Heart left ventricle (tissue), 16 donors: ENCODE measurements around the gene PTGR2. TPM values are rescaled to one million over a fixed set of nuclear protein-coding genes. Genes with fewer than 3 reads are reported as not detected.

ENCODE experiments used
- ATAC-seq, 4 donors: fragments of 200-7000 bp; cut with Tn5 transposase; one replicate each; pipeline ENCODE4 v1.9.1; 2020 to 2022; ENCODE audit warnings: moderate library complexity in 4 of 4, mild to moderate bottlenecking in 3 of 4, moderate number of reproducible peaks in 1 of 4
- DNase-seq, 5 donors: peaks; one replicate each; pipeline ENCODE4 v3.0.0-alpha.2; 2020
- H3K27ac ChIP-seq, 12 donors: fragments of 200-600 bp; sonication (generic) in 4 of 12; one replicate each; pipeline versions ENCODE4 v1.5.0 to v1.8.0; 2016 to 2022; ENCODE audit warnings: mild to moderate bottlenecking in 2 of 12
- H3K27me3 ChIP-seq, 9 donors: fragments of 200-600 bp; sonication (generic) in 2 of 9; one replicate each; pipeline versions ENCODE4 v1.5.1 to v1.8.0; 2016 to 2022; ENCODE audit warnings: mild to moderate bottlenecking in 3 of 9
- H3K36me3 ChIP-seq, 9 donors: fragments of 200-600 bp; sonication (generic) in 2 of 9; one replicate each; pipeline versions ENCODE4 v1.5.0 to v1.8.0; 2018 to 2022; ENCODE audit warnings: mild to moderate bottlenecking in 2 of 9
- H3K4me1 ChIP-seq, 12 donors: fragments of 200-600 bp; sonication (generic) in 4 of 12; one replicate each; pipeline versions ENCODE4 v1.5.0 to v1.8.0; 2016 to 2022; ENCODE audit warnings: mild to moderate bottlenecking in 3 of 12
- H3K4me3 ChIP-seq, 12 donors: fragments of 200-600 bp; sonication (generic) in 4 of 12; one replicate each; pipeline versions ENCODE4 v1.5.0 to v1.8.0; 2017 to 2022; ENCODE audit warnings: mild to moderate bottlenecking in 9 of 12, moderate library complexity in 4 of 12
- H3K9me3 ChIP-seq, 12 donors: fragments of 200-600 bp; sonication (generic) in 4 of 12; one replicate each; pipeline versions ENCODE4 v1.5.0 to v1.8.0; 2016 to 2022; ENCODE audit warnings: mild to moderate bottlenecking in 1 of 12
- POLR2A ChIP-seq, 2 donors: fragments of 450-650 bp; IDR thresholded peaks; one replicate each; pipeline ENCODE4 v1.6.1; 2017; ENCODE audit warnings: antibody characterized with exemption in 2 of 2, mild to moderate bottlenecking in 2 of 2, moderate library complexity in 2 of 2
- WGBS, 4 donors: extraction: QIAGEN DNeasy Blood & Tissue Kit in 2 of 4; methylation state at CpG; one replicate each; pipeline versions ENCODE4 v1.1.5 to v1.1.7; 2013 to 2018; 5-methylcytosine and 5-hydroxymethylcytosine counted together
- intact Hi-C, 10 donors: fragments of 100-400 bp; cut with DNase I; formaldehyde crosslinking; loops; one replicate each; pipeline versions ENCODE4 v1.11.1 to v1.14.2; 2022
- polyA plus RNA-seq, 2 donors: library from polyadenylated mRNA; stranded (reverse); fragments of 200-250 nt; gene quantifications; one replicate each; pipeline ENCODE4 v1.2.3, GENCODE V29; 2013
- total RNA-seq, 9 donors: library from RNA; depleted of rRNA in 2 of 9; stranded (reverse); fragments of >200 nt in 2 of 9; fragmentation: NEBNext Ultra II Directional in 3 of 9; extraction: Animal tissue kit (Norgen Biotek cat#: 25700) in 3 of 9; gene quantifications; one replicate each; pipeline versions ENCODE4 v1.1.0 to v1.2.4, GENCODE V29; 2016 to 2023
- TF ChIP-seq, protein P1 (sequence below), 12 donors: fragments of 200-600 bp; sonication (generic) in 4 of 12; IDR thresholded peaks; one replicate each; pipeline versions ENCODE4 v1.5.0 to v1.8.0; 2018 to 2022; ENCODE audit warnings: antibody characterized with exemption in 12 of 12, mild to moderate bottlenecking in 5 of 12
- donor health status: ischemic (EF 13 %, LVEDD 7.1; RV severe dilation, severe dysfunction).
- donor health status: healthy with polysubstance abuse.
- donor health status: DM: no; HTN: yes; CAD: no.
- donor health status: DM: no; HTN: no; CAD: no.
- donor health status: ischemic (EF 25% LVEDD 6.9; RV normal size, moderate dysfunction).
- donor health status: ischemic (EF 25% LVEDD 5.7; RV mildly dilated, moderate dysfunction).
- donor health status: healthy.
- donor health status: DM: yes; HTN: yes; CAD: no.
- donor health status: ischemic (EF 35%, LVEDD 5.7; RV mildly dilated, moderate dysfunction).
- donor health status: nonischemic (EF 11% LVEDD 7.7; RV severe dilation, severe dysfunction).
- donor health status: DM: yes; HTN: yes; CAD: no.
- donor health status: PGD.
- donor health status: ischemic (EF 29% LVEDD 5.4; RV normal size, mild dysfunction).
- donor health status: nonischemic (EF 23%, LVEDD 6.1; RV moderate dilation, normal function).

Gene PTGR2
- total and polyA plus RNA-seq, 11 donors: 10.1 to 55.8 (median 26.3) TPM

DNA sequence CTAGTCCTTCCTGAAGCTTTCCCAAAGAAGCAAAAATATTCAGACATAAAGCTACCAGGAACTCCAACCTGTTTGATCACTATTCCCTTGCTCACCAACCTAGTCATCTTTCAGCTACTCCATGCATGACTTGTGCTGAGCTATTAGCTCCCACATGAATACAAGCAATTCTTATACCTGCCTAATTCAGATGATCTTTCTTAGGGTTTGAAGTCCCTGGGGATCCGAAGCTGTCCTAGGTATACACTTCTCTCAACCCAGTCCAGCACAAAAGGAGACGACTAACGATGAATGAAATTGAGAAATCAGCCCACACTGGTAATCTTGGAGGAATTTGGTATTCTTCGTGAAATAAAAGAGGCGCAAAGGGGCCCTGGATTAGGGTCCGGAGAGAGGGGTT lies 631 bp upstream of the PTGR2 start:
- Histone ChIP-seq H3K27me3 (no peaks in the 10 kb centered on the region), H3K9me3 (no peaks in the 10 kb centered on the region), H3K4me1 (peaks cover 0 to 22% (median 4%) of the 10 kb centered on the region in 12 donors), H3K27ac (peak overlapping the region in 11 of 12 donors; percentile 89 to 96 (median 94)), H3K36me3 (peaks cover 0 to 4% (median 0%) of the 10 kb centered on the region in 9 donors), H3K4me3 (peak overlapping the region in 11 of 12 donors; percentile 37 to 81 (median 67))
- DNase-seq (no peak), ATAC-seq (peak in 1 of 4 donors; percentile 1)
- TF ChIP-seq, protein P1, sequence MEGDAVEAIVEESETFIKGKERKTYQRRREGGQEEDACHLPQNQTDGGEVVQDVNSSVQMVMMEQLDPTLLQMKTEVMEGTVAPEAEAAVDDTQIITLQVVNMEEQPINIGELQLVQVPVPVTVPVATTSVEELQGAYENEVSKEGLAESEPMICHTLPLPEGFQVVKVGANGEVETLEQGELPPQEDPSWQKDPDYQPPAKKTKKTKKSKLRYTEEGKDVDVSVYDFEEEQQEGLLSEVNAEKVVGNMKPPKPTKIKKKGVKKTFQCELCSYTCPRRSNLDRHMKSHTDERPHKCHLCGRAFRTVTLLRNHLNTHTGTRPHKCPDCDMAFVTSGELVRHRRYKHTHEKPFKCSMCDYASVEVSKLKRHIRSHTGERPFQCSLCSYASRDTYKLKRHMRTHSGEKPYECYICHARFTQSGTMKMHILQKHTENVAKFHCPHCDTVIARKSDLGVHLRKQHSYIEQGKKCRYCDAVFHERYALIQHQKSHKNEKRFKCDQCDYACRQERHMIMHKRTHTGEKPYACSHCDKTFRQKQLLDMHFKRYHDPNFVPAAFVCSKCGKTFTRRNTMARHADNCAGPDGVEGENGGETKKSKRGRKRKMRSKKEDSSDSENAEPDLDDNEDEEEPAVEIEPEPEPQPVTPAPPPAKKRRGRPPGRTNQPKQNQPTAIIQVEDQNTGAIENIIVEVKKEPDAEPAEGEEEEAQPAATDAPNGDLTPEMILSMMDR (IDR thresholded peaks at IDR 0.05): no peak
- intact Hi-C loops: no loop called here
- 60 to 65% (median 64%) methylated on average over 6 of the region's 6 CpGs for WGBS, 4 donors

DNA sequence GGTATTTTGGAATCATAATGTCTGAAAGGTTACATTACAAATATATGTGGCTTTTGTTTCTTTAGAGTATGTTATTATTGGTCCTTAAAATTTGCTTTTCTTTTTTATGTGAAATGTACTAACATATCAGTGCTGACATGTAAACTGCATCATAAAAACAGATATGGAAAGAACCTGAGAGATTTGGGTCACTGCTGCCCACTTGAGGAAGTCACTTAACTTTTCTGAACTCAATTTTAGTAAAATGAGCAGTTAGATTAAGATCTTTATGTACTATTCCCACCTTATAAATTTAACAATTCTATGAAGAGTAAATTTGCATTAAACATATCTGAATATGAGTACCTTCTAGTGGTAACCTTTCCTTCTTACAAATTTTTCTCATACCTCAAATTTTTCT lies 7.5 kb downstream of the PTGR2 start:
- H3K4me3 ChIP-seq: no peak overlapping the region
- DNase-seq (no peak), ATAC-seq (no peak)
- H3K27me3 ChIP-seq: no peaks in the 10 kb centered on the region
- no peaks in the 10 kb centered on the region for H3K4me1 ChIP-seq
- no peaks in the 10 kb centered on the region for H3K9me3 ChIP-seq
- peaks cover 0 to 48% (median 18%) of the 10 kb centered on the region in 9 donors for H3K36me3 ChIP-seq
- no peak for TF ChIP-seq POLR2A (IDR thresholded peaks at IDR 0.05)
- TF ChIP-seq, protein P1 (IDR thresholded peaks at IDR 0.05): no peak
- intact Hi-C loops: no loop called here
- no peak overlapping the region for H3K27ac ChIP-seq

DNA sequence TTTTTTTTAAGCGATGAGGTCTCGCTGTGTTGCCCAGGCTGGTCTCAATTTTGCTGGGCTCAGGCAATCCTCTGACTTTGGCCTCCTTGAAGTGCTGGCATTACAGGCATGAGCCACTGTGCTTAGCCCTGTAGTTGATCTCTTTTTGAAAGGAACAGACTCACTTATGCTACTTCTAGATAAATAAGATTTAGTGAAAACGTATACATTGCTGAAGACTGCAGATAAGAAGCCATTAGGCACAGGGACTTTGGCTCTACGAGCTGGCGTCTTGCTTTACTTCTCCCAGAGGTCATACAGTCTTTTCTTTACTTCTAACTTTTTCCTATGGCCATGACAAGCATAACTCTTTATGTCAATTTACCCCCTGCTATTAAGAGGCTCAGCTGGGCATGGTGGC lies 9.4 kb downstream of the PTGR2 start:
- H3K4me3 ChIP-seq: no peak overlapping the region
- intact Hi-C loops: no loop called here
- no peak for ATAC-seq
- H3K27me3 ChIP-seq: no peaks in the 10 kb centered on the region
- DNase-seq: no peak
- 90 to 94% (median 91%) methylated on average over 5 of the region's 5 CpGs for WGBS, 4 donors
- peaks cover 0 to 64% (median 22%) of the 10 kb centered on the region in 9 donors for H3K36me3 ChIP-seq
- H3K4me1 ChIP-seq: no peaks in the 10 kb centered on the region
- H3K9me3 ChIP-seq: no peaks in the 10 kb centered on the region
- no peak overlapping the region for H3K27ac ChIP-seq
- TF ChIP-seq, protein P1 (IDR thresholded peaks at IDR 0.05): no peak
- no peak for TF ChIP-seq POLR2A (IDR thresholded peaks at IDR 0.05)

DNA sequence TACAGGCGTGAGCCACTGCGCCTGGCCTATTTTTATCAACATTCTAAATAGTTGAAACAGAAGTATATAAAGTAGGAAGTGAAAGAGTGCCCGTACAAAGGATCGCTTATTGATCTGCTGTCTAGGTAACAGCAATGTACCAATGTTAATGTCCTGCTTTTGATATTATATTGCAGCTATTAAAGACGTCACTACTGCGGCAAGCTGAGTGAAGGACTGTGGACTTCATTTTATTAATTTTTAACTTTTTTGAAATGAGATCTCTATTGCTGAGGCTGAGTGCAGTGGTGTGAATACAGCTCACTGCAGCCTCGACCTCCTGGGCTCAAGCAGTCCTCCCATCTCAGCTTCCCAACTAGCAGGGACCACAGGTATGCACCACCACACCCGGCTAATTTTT lies 10.8 kb downstream of the PTGR2 start:
- Histone ChIP-seq H3K27me3 (no peaks in the 10 kb centered on the region), H3K4me1 (no peaks in the 10 kb centered on the region), H3K36me3 (peaks cover 0 to 70% (median 22%) of the 10 kb centered on the region in 9 donors), H3K27ac (no peak overlapping the region), H3K9me3 (no peaks in the 10 kb centered on the region), H3K4me3 (no peak overlapping the region)
- WGBS, 4 donors: 87 to 97% (median 95%) methylated on average over 8 of the region's 8 CpGs
- intact Hi-C loops: no loop called here
- DNase-seq (no peak), ATAC-seq (no peak)
- TF ChIP-seq POLR2A (IDR thresholded peaks at IDR 0.05): no peak
- TF ChIP-seq, protein P1 (IDR thresholded peaks at IDR 0.05): no peak
